IMR-90 (cell line): ENCODE data around the gene PAX8. TPM values are rescaled to one million over a fixed set of nuclear protein-coding genes. Genes with fewer than 3 reads are reported as not detected.

Source experiments
- ATAC-seq: fragments of 200-7000 bp; cut with Tn5 transposase; 2 replicates; pipeline ENCODE4 v1.9.1; 2020; ENCODE audit warnings: low read depth, mild to moderate bottlenecking, moderate library complexity
- BruUV-seq: library from RNA; stranded (reverse); fragments of 400-500 nt; replicated peaks from 2 replicates; lab custom pipeline; 2021; lab: Mats Ljungman, UMichigan
- CTCF ChIA-PET: fragments of 300-600 bp; formaldehyde crosslinking; extraction: SDS; loops from one replicate; lab custom pipeline; 2021; ENCODE audit warnings: antibody characterized with exemption; lab: Yijun Ruan, JAX
- POLR2A ChIA-PET: fragments of 300-600 bp; sonication (Branson Sonifier 250); formaldehyde crosslinking; loops from one replicate; lab custom pipeline; 2022; ENCODE audit warnings: antibody characterized with exemption; ENCODE audit not compliant: unreplicated experiment; lab: Charles Lee
- DNase-seq: peaks from one replicate; pipeline ENCODE4 v3.0.0; 2013
- H2AFZ ChIP-seq: replicated peaks from 2 replicates; pipeline ENCODE3; 2013; ENCODE audit warnings: low read length, mild to moderate bottlenecking; ENCODE audit not compliant: poor library complexity
- H2AK5ac ChIP-seq: 2 replicates; pipeline ENCODE4 v1.6.1; 2013; ENCODE audit warnings: low read depth, low read length, inconsistent platforms
- H2AK9ac ChIP-seq: replicated peaks from 2 replicates; pipeline ENCODE3; 2013; ENCODE audit warnings: mild to moderate bottlenecking, low read depth, low read length, moderate library complexity; ENCODE audit not compliant: poor library complexity
- H2BK120ac ChIP-seq: 2 replicates; pipeline ENCODE4 v1.6.1; 2013; ENCODE audit warnings: low read depth, low read length, inconsistent platforms
- H2BK15ac ChIP-seq: 3 replicates; pipeline ENCODE4 v1.6.1; 2013; ENCODE audit warnings: low read depth, low read length, inconsistent platforms
- H2BK20ac ChIP-seq: 2 replicates; pipeline ENCODE4 v1.6.1; 2013; ENCODE audit warnings: low read depth, mild to moderate bottlenecking, inconsistent platforms, low read length, moderate library complexity
- H2BK5ac ChIP-seq: 2 replicates; pipeline ENCODE4 v1.6.1; 2013; ENCODE audit warnings: mild to moderate bottlenecking, low read depth, low read length, inconsistent platforms; ENCODE audit not compliant: poor library complexity, severe bottlenecking
- H3K14ac ChIP-seq: replicated peaks from 2 replicates; pipeline ENCODE4 v1.6.1; 2013; ENCODE audit warnings: low read depth, low read length, inconsistent platforms
- H3K18ac ChIP-seq: 2 replicates; pipeline ENCODE4 v1.6.1; 2013; ENCODE audit warnings: low read depth, low read length, control low read depth
- H3K23ac ChIP-seq: 2 replicates; pipeline ENCODE4 v1.6.1; 2013; ENCODE audit warnings: low read depth, low read length, inconsistent platforms
- H3K27ac ChIP-seq: 2 replicates; pipeline ENCODE4 v1.5.1; 2013; ENCODE audit warnings: mild to moderate bottlenecking, control low read depth, low read length; ENCODE audit not compliant: insufficient read depth
- H3K27me3 ChIP-seq: 2 replicates; pipeline ENCODE4 v1.6.1; 2013; ENCODE audit warnings: low read length; ENCODE audit not compliant: control insufficient read depth, insufficient read depth
- H3K36me3 ChIP-seq: 2 replicates; pipeline ENCODE4 v1.6.1; 2013; ENCODE audit warnings: low read length, mixed read lengths; ENCODE audit not compliant: control insufficient read depth, insufficient read depth
- H3K4ac ChIP-seq: 2 replicates; pipeline ENCODE4 v1.6.1; 2013; ENCODE audit warnings: low read depth, low read length, inconsistent platforms
- H3K4me1 ChIP-seq: 2 replicates; pipeline ENCODE4 v1.6.1; 2013; ENCODE audit warnings: low read length, mixed read lengths; ENCODE audit not compliant: control insufficient read depth, insufficient read depth
- H3K4me2 ChIP-seq: 2 replicates; pipeline ENCODE4 v1.6.1; 2013; ENCODE audit warnings: low read depth, mild to moderate bottlenecking, control low read depth, low read length, moderate library complexity
- H3K4me3 ChIP-seq: 2 replicates; pipeline ENCODE4 v1.5.1; 2013; ENCODE audit warnings: low read depth, mild to moderate bottlenecking, control low read depth, low read length, moderate library complexity; ENCODE audit not compliant: insufficient read depth
- H3K56ac ChIP-seq: 2 replicates; pipeline ENCODE4 v1.6.1; 2013; ENCODE audit warnings: low read length, inconsistent platforms; ENCODE audit not compliant: insufficient read depth; ENCODE audit errors: extremely low read depth
- H3K79me1 ChIP-seq, 2 experiments: 2 replicates each; pipeline ENCODE4 v1.6.1; 2013; ENCODE audit warnings: low read length in 2 of 2, inconsistent platforms in 1 of 2, low read depth in 1 of 2
- H3K9ac ChIP-seq: 2 replicates; pipeline ENCODE4 v1.6.1; 2013; ENCODE audit warnings: low read depth, low read length, control low read depth
- H3K9me1 ChIP-seq: 2 replicates; pipeline ENCODE4 v1.6.1; 2013; ENCODE audit warnings: low read length, inconsistent platforms; ENCODE audit not compliant: insufficient read depth
- H3K9me3 ChIP-seq: 2 replicates; pipeline ENCODE4 v1.6.1; 2013; ENCODE audit warnings: low read length; ENCODE audit not compliant: control insufficient read depth, insufficient read depth
- H4K20me1 ChIP-seq: 2 replicates; pipeline ENCODE4 v1.6.1; 2013; ENCODE audit warnings: low read length, inconsistent platforms; ENCODE audit not compliant: insufficient read depth
- H4K5ac ChIP-seq: 2 replicates; pipeline ENCODE4 v1.6.1; 2013; ENCODE audit warnings: mild to moderate bottlenecking, low read depth, low read length, control low read depth
- H4K8ac ChIP-seq, 2 experiments: 2 replicates each; pipeline ENCODE4 v1.6.1; 2013; ENCODE audit warnings: low read depth in 2 of 2, low read length in 2 of 2, control low read depth in 1 of 2, inconsistent platforms in 1 of 2
- H4K91ac ChIP-seq: 2 replicates; pipeline ENCODE4 v1.6.1; 2013; ENCODE audit warnings: low read depth, low read length, inconsistent platforms; ENCODE audit not compliant: insufficient read depth
- BHLHE40 ChIP-seq: fragments of 150-350 bp; IDR thresholded peaks from 2 replicates; pipeline ENCODE4 v1.6.1; 2016; ENCODE audit warnings: mild to moderate bottlenecking, low read depth, low read length
- CEBPB ChIP-seq: IDR thresholded peaks from 2 replicates; pipeline ENCODE4 v1.6.1; 2012; ENCODE audit warnings: low read depth, low read length, improper control_type of control experiment
- CHD1 ChIP-seq: IDR thresholded peaks from 2 replicates; pipeline ENCODE4 v1.6.1; 2012; ENCODE audit warnings: low read depth, low read length, improper control_type of control experiment
- FOS ChIP-seq: fragments of 150-350 bp; IDR thresholded peaks from 2 replicates; pipeline ENCODE4 v1.6.1; 2016; ENCODE audit warnings: low read depth, low read length
- MAFK ChIP-seq: IDR thresholded peaks from 2 replicates; pipeline ENCODE4 v1.6.1; 2012; ENCODE audit warnings: low read depth, low read length, improper control_type of control experiment
- MAZ ChIP-seq: IDR thresholded peaks from 2 replicates; pipeline ENCODE4 v1.6.1; 2012; ENCODE audit warnings: low read depth, mild to moderate bottlenecking, low read length, improper control_type of control experiment, moderate library complexity, borderline replicate concordance
- NFE2L2 ChIP-seq: fragments of 150-350 bp; IDR thresholded peaks from 2 replicates; pipeline ENCODE4 v1.6.1; 2016; ENCODE audit warnings: low read depth, mild to moderate bottlenecking, low read length
- POLR2A ChIP-seq: IDR thresholded peaks from 2 replicates; pipeline ENCODE4 v1.6.1; 2012; ENCODE audit warnings: mild to moderate bottlenecking, low read depth, low read length
- RAD21 ChIP-seq: IDR thresholded peaks from 2 replicates; pipeline ENCODE4 v1.6.1; 2012; ENCODE audit warnings: low read length, improper control_type of control experiment
- SMC3 ChIP-seq: fragments of 150-350 bp; IDR thresholded peaks from 2 replicates; pipeline ENCODE4 v1.6.1; 2016; ENCODE audit warnings: low read depth, mild to moderate bottlenecking, antibody characterized with exemption, low read length, moderate library complexity
- WGBS, 2 experiments: methylation state at CpG; one replicate each; pipeline versions ENCODE4 v1.1.5 to v1.1.7; 2013; ENCODE audit warnings: missing lambda C conversion rate in 2 of 2; ENCODE audit not compliant: insufficient read length in 1 of 2; ENCODE audit errors: extremely low coverage in 2 of 2; 5-methylcytosine and 5-hydroxymethylcytosine counted together
- dilution Hi-C: fragments of 300-500 bp; cut with HindIII; formaldehyde crosslinking; loops from one replicate; pipeline ENCODE4 v1.14.3; 2018; ENCODE audit warnings: low sequenced_read_pairs; ENCODE audit not compliant: unreplicated experiment
- in situ Hi-C: fragments of 300-500 bp; cut with MboI; formaldehyde crosslinking; loops from 3 replicates; pipeline ENCODE4 v1.14.3; 2019; ENCODE audit warnings: low sequenced_read_pairs, inconsistent platforms, mixed read lengths
- intact Hi-C: fragments of 100-400 bp; cut with micrococcal nuclease; formaldehyde crosslinking; loops from 2 replicates; pipeline ENCODE4 v1.10.0; 2022
- polyA plus RNA-seq, 3 experiments: library from polyadenylated mRNA; depleted of rRNA; stranded (reverse); fragments of >200 nt; gene quantifications; 2 replicates each; pipeline ENCODE4 v1.2.3, GENCODE V29; 2012; ENCODE audit warnings: low replicate concordance in 1 of 3
- total RNA-seq: library from RNA; depleted of rRNA; stranded (reverse); fragments of >200 nt; gene quantifications from 2 replicates; pipeline ENCODE4 v1.2.3, GENCODE V29; 2012
- TF ChIP-seq, protein P1 (sequence below): fragments of 150-350 bp; IDR thresholded peaks from 2 replicates; pipeline ENCODE4 v1.6.1; 2016; ENCODE audit warnings: low read depth, mild to moderate bottlenecking, low read length, moderate library complexity, borderline replicate concordance
- TF ChIP-seq, protein P2 (sequence below): fragments of 150-350 bp; IDR thresholded peaks from 2 replicates; pipeline ENCODE4 v1.6.1; 2017; ENCODE audit warnings: mild to moderate bottlenecking, antibody characterized with exemption, low read length, low read depth
- TF ChIP-seq, protein P3 (sequence below): conservative IDR thresholded peaks from 2 replicates; pipeline ENCODE4 v1.5.1; 2012; ENCODE audit warnings: mild to moderate bottlenecking, low read depth, low read length, improper control_type of control experiment

Gene PAX8
- total and polyA plus RNA-seq, 2 of the 4 experiments (the other 2 are of a cell fraction): 0.18 to 1.5 TPM

DNA sequence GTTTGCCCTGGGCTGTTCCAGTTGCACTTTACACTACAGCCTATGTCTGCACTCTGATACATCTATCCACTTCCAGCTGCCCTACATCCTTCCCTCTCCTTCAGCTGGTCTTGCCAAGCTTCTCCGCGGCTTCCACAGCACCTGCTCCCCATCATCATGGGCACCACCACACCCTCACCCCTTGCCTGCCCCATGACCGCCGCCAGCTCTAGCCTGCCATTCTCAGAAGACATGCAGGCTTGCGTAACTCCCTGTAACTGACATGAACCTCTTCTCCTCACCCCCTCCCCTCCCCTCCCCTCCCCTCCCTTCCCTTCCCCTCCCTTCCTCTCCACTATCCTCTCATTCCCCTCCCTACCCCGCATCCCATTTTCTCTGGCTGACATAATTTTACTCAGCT lies 46.0 kb downstream of the PAX8 start:
- Histone ChIP-seq H3K9me1 (no peaks in the 10 kb centered on the region; the same call in 1 of the 2 replicates), H3K27me3 (no peaks in the 10 kb centered on the region), H3K4me1 (no peaks in the 10 kb centered on the region), H3K4me2 (no peak overlapping the region), H3K79me1 (0 out of 4 replicates have a peak, but pooled peaks cover 0 to 3% of the 10 kb centered on the region in 2 experiments), H3K56ac (no peak overlapping the region), H3K4me3 (no peak overlapping the region), H2BK15ac (no peak overlapping the region), H3K27ac (no peak overlapping the region), H2BK20ac (no peak overlapping the region), H3K4ac (no peak overlapping the region), H2BK5ac (no peak overlapping the region), H3K23ac (no peak overlapping the region), H4K20me1 (no peaks in the 10 kb centered on the region), H3K18ac (no peak overlapping the region), H3K14ac (no peak overlapping the region), H4K5ac (no peak overlapping the region), H3K9ac (no peak overlapping the region), H2AK9ac (peak overlapping the region; percentile 37), H2BK120ac (no peak overlapping the region), H4K91ac (no peak overlapping the region), H4K8ac (no peak overlapping the region), H3K36me3 (peaks cover 2% of the 10 kb centered on the region; the same call in 1 of the 2 replicates), H3K9me3 (no peaks in the 10 kb centered on the region), H2AFZ (no peak overlapping the region), H2AK5ac (0 out of 2 replicates have a peak overlapping the region, but pooled peaks have one; percentile 9)
- dilution Hi-C loops (no loop called here), in situ Hi-C loops (no loop called here), intact Hi-C loops (no loop called here)
- ChIA-PET CTCF (no interaction called here), POLR2A (no interaction called here)
- TF ChIP-seq BHLHE40 (no peak), SMC3 (no peak), POLR2A (no peak), MAFK (no peak), NFE2L2 (no peak), CHD1 (no peak), RAD21 (no peak), FOS (no peak), MAZ (no peak), CEBPB (no peak)
- TF ChIP-seq, protein P1, sequence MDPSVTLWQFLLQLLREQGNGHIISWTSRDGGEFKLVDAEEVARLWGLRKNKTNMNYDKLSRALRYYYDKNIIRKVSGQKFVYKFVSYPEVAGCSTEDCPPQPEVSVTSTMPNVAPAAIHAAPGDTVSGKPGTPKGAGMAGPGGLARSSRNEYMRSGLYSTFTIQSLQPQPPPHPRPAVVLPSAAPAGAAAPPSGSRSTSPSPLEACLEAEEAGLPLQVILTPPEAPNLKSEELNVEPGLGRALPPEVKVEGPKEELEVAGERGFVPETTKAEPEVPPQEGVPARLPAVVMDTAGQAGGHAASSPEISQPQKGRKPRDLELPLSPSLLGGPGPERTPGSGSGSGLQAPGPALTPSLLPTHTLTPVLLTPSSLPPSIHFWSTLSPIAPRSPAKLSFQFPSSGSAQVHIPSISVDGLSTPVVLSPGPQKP: no peak
- TF ChIP-seq, protein P2, sequence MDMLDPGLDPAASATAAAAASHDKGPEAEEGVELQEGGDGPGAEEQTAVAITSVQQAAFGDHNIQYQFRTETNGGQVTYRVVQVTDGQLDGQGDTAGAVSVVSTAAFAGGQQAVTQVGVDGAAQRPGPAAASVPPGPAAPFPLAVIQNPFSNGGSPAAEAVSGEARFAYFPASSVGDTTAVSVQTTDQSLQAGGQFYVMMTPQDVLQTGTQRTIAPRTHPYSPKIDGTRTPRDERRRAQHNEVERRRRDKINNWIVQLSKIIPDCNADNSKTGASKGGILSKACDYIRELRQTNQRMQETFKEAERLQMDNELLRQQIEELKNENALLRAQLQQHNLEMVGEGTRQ: no peak
- TF ChIP-seq, protein P3, sequence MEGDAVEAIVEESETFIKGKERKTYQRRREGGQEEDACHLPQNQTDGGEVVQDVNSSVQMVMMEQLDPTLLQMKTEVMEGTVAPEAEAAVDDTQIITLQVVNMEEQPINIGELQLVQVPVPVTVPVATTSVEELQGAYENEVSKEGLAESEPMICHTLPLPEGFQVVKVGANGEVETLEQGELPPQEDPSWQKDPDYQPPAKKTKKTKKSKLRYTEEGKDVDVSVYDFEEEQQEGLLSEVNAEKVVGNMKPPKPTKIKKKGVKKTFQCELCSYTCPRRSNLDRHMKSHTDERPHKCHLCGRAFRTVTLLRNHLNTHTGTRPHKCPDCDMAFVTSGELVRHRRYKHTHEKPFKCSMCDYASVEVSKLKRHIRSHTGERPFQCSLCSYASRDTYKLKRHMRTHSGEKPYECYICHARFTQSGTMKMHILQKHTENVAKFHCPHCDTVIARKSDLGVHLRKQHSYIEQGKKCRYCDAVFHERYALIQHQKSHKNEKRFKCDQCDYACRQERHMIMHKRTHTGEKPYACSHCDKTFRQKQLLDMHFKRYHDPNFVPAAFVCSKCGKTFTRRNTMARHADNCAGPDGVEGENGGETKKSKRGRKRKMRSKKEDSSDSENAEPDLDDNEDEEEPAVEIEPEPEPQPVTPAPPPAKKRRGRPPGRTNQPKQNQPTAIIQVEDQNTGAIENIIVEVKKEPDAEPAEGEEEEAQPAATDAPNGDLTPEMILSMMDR: no peak
- no TSS peak for BruUV-seq
- no peak for ATAC-seq
- DNase-seq: no peak
- WGBS, 2 experiments: 75 to 90% methylated on average over 1 to 3 of the region's 6 CpGs
